C4-2B (cell line): ENCODE data around the gene SLC2A6.

ENCODE experiments used
- CTCF ChIP-seq: fragments of 450-650 bp; conservative IDR thresholded peaks from 2 replicates; pipeline ENCODE4 v1.5.1; 2017; ENCODE audit warnings: mild to moderate bottlenecking
- ZFX ChIP-seq: fragments of 450-650 bp; IDR thresholded peaks from 2 replicates; pipeline ENCODE4 v1.6.1; 2017

GRCh38 chr9:133429214-133429613, 49.7 kb downstream of the SLC2A6 start:
- TF ChIP-seq CTCF (no peak), ZFX (no peak)
